MCF 10A (cell line): ENCODE results near the gene TUBA1C. TPM values are rescaled to one million over a fixed set of nuclear protein-coding genes. Genes with fewer than 3 reads are reported as not detected.

ENCODE experiments used
- BruUV-seq: library from RNA; stranded (reverse); fragments of 400-500 nt; replicated peaks from 2 replicates; lab custom pipeline; 2021; lab: Mats Ljungman, UMichigan
- CTCF ChIA-PET: fragments of 300-600 bp; sonication (Branson Sonifier 250); formaldehyde crosslinking; extraction: SDS; loops from one replicate; lab custom pipeline; 2021; ENCODE audit warnings: antibody characterized with exemption, inconsistent platforms; lab: Yijun Ruan, JAX
- POLR2A ChIA-PET: fragments of 300-600, 350-650 bp; sonication (Branson Sonifier 250); formaldehyde crosslinking; extraction: SDS; loops from one replicate; lab custom pipeline; 2020; ENCODE audit warnings: antibody characterized with exemption, inconsistent platforms; lab: Yijun Ruan, JAX
- DNase-seq: peaks from one replicate; pipeline ENCODE4 v3.0.0-alpha.2; 2018; ENCODE audit not compliant: unreplicated experiment
- H3K27ac Mint-ChIP-seq: one replicate; pipeline ENCODE4 v1.8.0; 2022; ENCODE audit warnings: mild to moderate bottlenecking, low read depth, mixed read lengths; ENCODE audit not compliant: unreplicated experiment
- H3K27me3 Mint-ChIP-seq: one replicate; pipeline ENCODE4 v1.8.0; 2022; ENCODE audit warnings: mixed read lengths; ENCODE audit not compliant: insufficient read depth, unreplicated experiment
- H3K36me3 Mint-ChIP-seq: one replicate; pipeline ENCODE4 v1.8.0; 2022; ENCODE audit warnings: mild to moderate bottlenecking, moderate library complexity, mixed read lengths; ENCODE audit not compliant: insufficient read depth, unreplicated experiment
- H3K4me1 Mint-ChIP-seq: one replicate; pipeline ENCODE4 v1.8.0; 2022; ENCODE audit warnings: mixed read lengths; ENCODE audit not compliant: insufficient read depth, unreplicated experiment
- H3K4me3 Mint-ChIP-seq: one replicate; pipeline ENCODE4 v1.8.0; 2022; ENCODE audit warnings: mild to moderate bottlenecking, moderate library complexity, mixed read lengths; ENCODE audit not compliant: unreplicated experiment
- H3K9me3 Mint-ChIP-seq: one replicate; pipeline ENCODE4 v1.8.0; 2022; ENCODE audit warnings: mixed read lengths; ENCODE audit not compliant: unreplicated experiment
- intact Hi-C: fragments of 100-400 bp; cut with micrococcal nuclease; formaldehyde crosslinking; loops from 2 replicates; pipeline ENCODE4 v1.14.1; 2022
- total RNA-seq: library from RNA; stranded (reverse); gene quantifications from 2 replicates; pipeline ENCODE4 v1.2.3, GENCODE V29; 2022
- TF ChIP-seq, protein P1 (sequence below): fragments of 200-600 bp; IDR thresholded peaks from one replicate; pipeline ENCODE4 v1.8.0; 2022; ENCODE audit warnings: antibody characterized with exemption, mild to moderate bottlenecking; ENCODE audit not compliant: unreplicated experiment

TUBA1C gene
- total RNA-seq, 1 experiment from 2014 or later = 303 TPM

DNA sequence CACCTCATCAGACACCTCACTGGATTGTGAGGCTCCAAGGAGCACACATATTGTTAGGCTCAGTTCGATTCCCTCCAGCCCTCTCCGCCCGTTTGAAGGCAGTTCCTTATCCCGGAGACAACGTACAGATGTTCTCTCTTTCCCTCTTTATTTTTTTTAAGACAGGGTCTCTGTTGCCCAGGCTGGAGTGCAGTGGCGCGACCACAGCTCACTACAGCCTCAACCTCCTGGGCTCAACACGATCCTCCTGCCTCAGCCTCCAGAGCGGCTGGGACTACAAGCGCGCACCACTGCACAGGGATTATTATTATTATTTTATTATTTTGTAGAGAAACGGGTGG lies 57.5 kb downstream of the TUBA1C start:
- CTCF ChIA-PET = interaction anchor here (0.6 to 1.5 kb wide), 9 partner anchors 10 to 192 kb away, joined by 3 to 6 read pairs (median 4); no protein-coding TSS in a partner anchor
- TSS peak; percentile 92 for BruUV-seq
- Mint-ChIP-seq H3K27me3 (no peaks in the 10 kb centered on the region), H3K36me3 (peaks cover 5% of the 10 kb centered on the region), H3K27ac (no peak overlapping the region), H3K4me1 (peaks cover 13% of the 10 kb centered on the region), H3K9me3 (no peaks in the 10 kb centered on the region), H3K4me3 (peak overlapping the region; percentile 100)
- TF ChIP-seq, protein P1, sequence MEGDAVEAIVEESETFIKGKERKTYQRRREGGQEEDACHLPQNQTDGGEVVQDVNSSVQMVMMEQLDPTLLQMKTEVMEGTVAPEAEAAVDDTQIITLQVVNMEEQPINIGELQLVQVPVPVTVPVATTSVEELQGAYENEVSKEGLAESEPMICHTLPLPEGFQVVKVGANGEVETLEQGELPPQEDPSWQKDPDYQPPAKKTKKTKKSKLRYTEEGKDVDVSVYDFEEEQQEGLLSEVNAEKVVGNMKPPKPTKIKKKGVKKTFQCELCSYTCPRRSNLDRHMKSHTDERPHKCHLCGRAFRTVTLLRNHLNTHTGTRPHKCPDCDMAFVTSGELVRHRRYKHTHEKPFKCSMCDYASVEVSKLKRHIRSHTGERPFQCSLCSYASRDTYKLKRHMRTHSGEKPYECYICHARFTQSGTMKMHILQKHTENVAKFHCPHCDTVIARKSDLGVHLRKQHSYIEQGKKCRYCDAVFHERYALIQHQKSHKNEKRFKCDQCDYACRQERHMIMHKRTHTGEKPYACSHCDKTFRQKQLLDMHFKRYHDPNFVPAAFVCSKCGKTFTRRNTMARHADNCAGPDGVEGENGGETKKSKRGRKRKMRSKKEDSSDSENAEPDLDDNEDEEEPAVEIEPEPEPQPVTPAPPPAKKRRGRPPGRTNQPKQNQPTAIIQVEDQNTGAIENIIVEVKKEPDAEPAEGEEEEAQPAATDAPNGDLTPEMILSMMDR = no peak
- DNase-seq = no peak
- intact Hi-C loops = no loop called here
- POLR2A ChIA-PET = interaction anchor here (0.6 to 1.6 kb wide), 10 partner anchors 19 to 419 kb away, joined by 3 to 6 read pairs (median 4); partner anchors contain the start of genes DNAJC22 and TMBIM6

DNA sequence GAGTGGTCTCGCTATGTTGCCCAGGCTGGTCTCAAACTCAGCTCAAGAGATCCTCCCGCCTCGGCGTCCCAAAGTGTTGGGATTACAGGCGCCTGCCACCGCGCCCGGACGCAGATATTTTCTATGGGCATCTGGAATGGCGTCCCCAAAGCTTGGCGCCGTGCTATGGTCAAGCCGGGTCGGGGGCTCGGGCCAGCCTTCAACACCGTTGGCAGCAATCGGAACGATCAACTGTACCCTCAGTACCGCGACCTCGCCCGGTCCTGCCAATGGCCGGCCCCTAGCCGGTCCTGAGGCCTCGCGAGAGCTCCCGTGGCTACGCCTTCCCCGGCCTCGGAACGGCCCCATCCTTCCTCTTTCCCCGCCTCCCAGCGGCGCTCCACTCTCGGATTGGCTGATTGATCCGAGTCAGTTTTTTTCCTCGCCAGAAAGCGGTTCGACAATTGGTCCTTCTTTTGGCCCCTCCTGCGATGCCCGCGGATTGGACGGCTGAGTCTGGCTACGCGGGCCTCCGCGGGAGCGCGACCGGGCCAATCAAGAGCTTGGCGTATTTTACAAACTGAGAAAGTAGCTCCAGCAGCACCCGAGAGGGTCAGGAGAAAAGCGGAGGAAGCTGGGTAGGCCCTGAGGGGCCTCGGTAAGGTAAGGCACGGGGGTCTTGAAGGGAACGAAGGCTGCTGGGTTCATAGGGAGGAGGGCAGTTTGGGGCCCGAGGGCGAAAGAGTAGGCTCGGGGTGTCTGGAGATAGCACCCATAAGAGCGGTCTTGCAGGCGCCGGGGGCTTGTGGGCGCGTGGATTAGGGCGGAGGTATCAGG lies 58.0 kb downstream of the TUBA1C start, which contains the start of gene TROAP:
Gene TROAP, plus strand, starts transcription at position 548 of the 816 bp plus-strand sequence. CDS start 354 bp downstream, outside the sequence.
- Mint-ChIP-seq H3K4me3 (peak within 1 kb of the TSS; percentile 100), H3K4me1 (peaks cover 13% of the 10 kb centered on the region), H3K27me3 (no peaks in the 10 kb centered on the region), H3K27ac (peak within 1 kb of the TSS; percentile 76), H3K36me3 (peaks cover 5% of the 10 kb centered on the region), H3K9me3 (no peaks in the 10 kb centered on the region)
- no TSS peak for BruUV-seq
- intact Hi-C loops = no loop called here
- ChIA-PET CTCF (interaction anchor here (0.6 to 1.5 kb wide), 10 partner anchors 9 to 242 kb away, joined by 3 to 6 read pairs (median 4); no protein-coding TSS in a partner anchor), POLR2A (interaction anchor here (0.5 to 1.6 kb wide), 13 partner anchors 19 to 418 kb away, joined by 3 to 6 read pairs (median 4); partner anchors contain the start of genes DNAJC22 and TMBIM6)
- TF ChIP-seq, protein P1 = no peak
- peak; percentile 99 for DNase-seq

GRCh38 chr12:49323524-49324097 lies 58.7 kb downstream of the TUBA1C start:
- H3K27me3 Mint-ChIP-seq = no peaks in the 10 kb centered on the region
- TF ChIP-seq, protein P1 = no peak
- H3K4me3 Mint-ChIP-seq = peak overlapping the region; percentile 100
- peaks cover 5% of the 10 kb centered on the region for H3K36me3 Mint-ChIP-seq
- H3K4me1 Mint-ChIP-seq = peaks cover 13% of the 10 kb centered on the region
- no peaks in the 10 kb centered on the region for H3K9me3 Mint-ChIP-seq
- TSS peak; percentile 78 for BruUV-seq
- peak overlapping the region; percentile 76 for H3K27ac Mint-ChIP-seq
- ChIA-PET POLR2A (interaction anchor here (0.5 to 1.6 kb wide), 9 partner anchors 34 to 418 kb away, joined by 3 to 6 read pairs (median 4); partner anchors contain the start of gene TMBIM6), CTCF (interaction anchor here (0.7 to 2.2 kb wide), 3 partner anchors 24 to 241 kb away, joined by 3 to 12 read pairs (median 4); no protein-coding TSS in a partner anchor)
- no peak for DNase-seq
- intact Hi-C loops = no loop called here

Other genes with a start within 250 kb of the TUBA1C start
- gene PRKAG1, start 246.3 kb upstream of the TUBA1C start, total RNA-seq = 80.3 and 84.6 TPM in 2 replicates
- gene KMT2D, start 204.3 kb upstream of the TUBA1C start, total RNA-seq = 76.9 and 92.5 TPM in 2 replicates
- gene RHEBL1, start 195.1 kb upstream of the TUBA1C start, total RNA-seq = 0.35 and 0.93 TPM in 2 replicates
- gene DHH, start 170.3 kb upstream of the TUBA1C start, total RNA-seq = not detected in 2 replicates
- gene LMBR1L, start 154.2 kb upstream of the TUBA1C start, total RNA-seq = 27.8 and 35.7 TPM in 2 replicates
- 282 and 369 TPM in 2 replicates for gene TUBA1B, start 133.7 kb upstream of the TUBA1C start, total RNA-seq
- 9.8 and 10.4 TPM in 2 replicates for gene TUBA1A, start 76.0 kb upstream of the TUBA1C start, total RNA-seq
- 1.4 and 2.7 TPM in 2 replicates for gene PRPH, start 30.1 kb downstream of the TUBA1C start, total RNA-seq
- gene TROAP, start 58.2 kb downstream of the TUBA1C start, total RNA-seq = 30.8 and 41.9 TPM in 2 replicates
- gene C1QL4, start 72.1 kb downstream of the TUBA1C start, total RNA-seq = 0.20 TPM in 1 of 2 replicates, not detected in the other
- 0.25 and 0.33 TPM in 2 replicates for gene DNAJC22, start 81.8 kb downstream of the TUBA1C start, total RNA-seq
- gene SPATS2, start 102.4 kb downstream of the TUBA1C start, total RNA-seq = 21.0 and 26.0 TPM in 2 replicates